Renal cortical epithelial cell (primary cell): Measurements from ENCODE around the gene SEMA6C. TPM values are rescaled to one million over a fixed set of nuclear protein-coding genes. Genes with fewer than 3 reads are reported as not detected.

Source experiments
- DNase-seq: peaks from one replicate; pipeline ENCODE4 v3.0.0-alpha.2; 2011; ENCODE audit warnings: low read depth
- total RNA-seq: library from RNA; depleted of rRNA; stranded (reverse); fragments of >200 nt; gene quantifications from 2 replicates; pipeline ENCODE4 v1.2.3, GENCODE V29; 2014

Gene SEMA6C
- total RNA-seq, 1 donor from 2014 or later = 8.4 TPM

- DNase-seq = no peak
These were observed 12.9 kb upstream of the SEMA6C start for GRCh38 chr1:151159373-151159772.

GRCh38 chr1:151158751-151159251 is 12.4 kb upstream of the SEMA6C start:
- no peak for DNase-seq

GRCh38 chr1:151158326-151158725 is 11.9 kb upstream of the SEMA6C start:
- DNase-seq = no peak

- no peak for DNase-seq
These were observed 10.7 kb upstream of the SEMA6C start for GRCh38 chr1:151157067-151157531.

- no peak for DNase-seq
These were observed 10.0 kb upstream of the SEMA6C start, which contains the start of gene TNFAIP8L2 for GRCh38 chr1:151156515-151156819. Gene TNFAIP8L2 (plus strand): TSS chr1:151156649. CDS start chr1:151158698, 2,049 bp downstream.

GRCh38 chr1:151147665-151148064 is 1.2 kb upstream of the SEMA6C start:
- DNase-seq = peak; percentile 29

GRCh38 chr1:151147132-151147503 is 687 bp upstream of the SEMA6C start:
- DNase-seq = peak; percentile 25

GRCh38 chr1:151146072-151146411 is 389 bp downstream of the SEMA6C start:
- no peak for DNase-seq

GRCh38 chr1:151145304-151146071 is 943 bp downstream of the SEMA6C start:
- no peak for DNase-seq

- DNase-seq = peak; percentile 33
These were observed 1.7 kb downstream of the SEMA6C start for GRCh38 chr1:151144474-151145303.

- no peak for DNase-seq
These were observed 2.4 kb downstream of the SEMA6C start for GRCh38 chr1:151143986-151144385.

- no peak for DNase-seq
These were observed 3.4 kb downstream of the SEMA6C start for GRCh38 chr1:151143057-151143435.

GRCh38 chr1:151142411-151143056 is 3.9 kb downstream of the SEMA6C start:
- no peak for DNase-seq

- no peak for DNase-seq
These were observed 8.6 kb downstream of the SEMA6C start for GRCh38 chr1:151137789-151138188.

- DNase-seq = no peak
These were observed 10.7 kb downstream of the SEMA6C start for GRCh38 chr1:151135433-151136385.

GRCh38 chr1:151134991-151135390 is 11.4 kb downstream of the SEMA6C start:
- DNase-seq = no peak

- DNase-seq = no peak
These were observed 12.0 kb downstream of the SEMA6C start for GRCh38 chr1:151134396-151134795.

GRCh38 chr1:151133018-151133806 is 13.2 kb downstream of the SEMA6C start:
- no peak for DNase-seq

GRCh38 chr1:151132335-151133017 is 14.0 kb downstream of the SEMA6C start:
- no peak for DNase-seq
